ENCODE results near the gene UGT2A1.

The UGT2A1 gene

DNA sequence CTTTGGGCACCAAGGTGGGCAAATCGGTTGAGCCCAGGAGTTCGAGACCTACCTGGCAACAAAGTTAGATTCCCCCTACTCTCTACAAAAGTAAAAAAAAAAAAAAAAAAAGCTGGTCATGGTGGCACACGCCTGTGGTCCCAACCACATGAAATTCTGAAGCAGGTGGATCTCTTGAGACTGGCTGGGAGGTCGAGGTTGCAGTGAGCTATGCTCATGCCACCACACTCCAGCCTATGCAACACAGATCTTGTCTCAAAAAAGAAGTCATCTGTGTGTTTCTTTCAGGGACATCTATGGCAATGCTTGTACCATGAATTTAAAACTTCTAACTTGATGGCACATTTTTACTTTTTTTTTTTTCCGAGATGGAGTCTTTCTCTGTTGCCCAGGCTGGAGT, 68.9 kb downstream of the UGT2A1 start:
- DNase-seq (ENCODE audit: extremely low read depth, insufficient read length): no peak
- H3K4me3 ChIP-seq (replicated peaks; ENCODE audit: low read depth, low read length): no peak overlapping the region
- no peaks in the 10 kb centered on the region for H3K27me3 ChIP-seq (replicated peaks; ENCODE audit: control insufficient read depth, insufficient read depth, low read length)
- H3K36me3 ChIP-seq (ENCODE audit: control insufficient read depth, insufficient read depth, low read length): no peaks in the 10 kb centered on the region
- TF ChIP-seq, protein P1, sequence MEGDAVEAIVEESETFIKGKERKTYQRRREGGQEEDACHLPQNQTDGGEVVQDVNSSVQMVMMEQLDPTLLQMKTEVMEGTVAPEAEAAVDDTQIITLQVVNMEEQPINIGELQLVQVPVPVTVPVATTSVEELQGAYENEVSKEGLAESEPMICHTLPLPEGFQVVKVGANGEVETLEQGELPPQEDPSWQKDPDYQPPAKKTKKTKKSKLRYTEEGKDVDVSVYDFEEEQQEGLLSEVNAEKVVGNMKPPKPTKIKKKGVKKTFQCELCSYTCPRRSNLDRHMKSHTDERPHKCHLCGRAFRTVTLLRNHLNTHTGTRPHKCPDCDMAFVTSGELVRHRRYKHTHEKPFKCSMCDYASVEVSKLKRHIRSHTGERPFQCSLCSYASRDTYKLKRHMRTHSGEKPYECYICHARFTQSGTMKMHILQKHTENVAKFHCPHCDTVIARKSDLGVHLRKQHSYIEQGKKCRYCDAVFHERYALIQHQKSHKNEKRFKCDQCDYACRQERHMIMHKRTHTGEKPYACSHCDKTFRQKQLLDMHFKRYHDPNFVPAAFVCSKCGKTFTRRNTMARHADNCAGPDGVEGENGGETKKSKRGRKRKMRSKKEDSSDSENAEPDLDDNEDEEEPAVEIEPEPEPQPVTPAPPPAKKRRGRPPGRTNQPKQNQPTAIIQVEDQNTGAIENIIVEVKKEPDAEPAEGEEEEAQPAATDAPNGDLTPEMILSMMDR (IDR thresholded peaks at IDR 0.05; ENCODE audit: insufficient read depth, low read length, poor library complexity, severe bottlenecking): no peak

DNA sequence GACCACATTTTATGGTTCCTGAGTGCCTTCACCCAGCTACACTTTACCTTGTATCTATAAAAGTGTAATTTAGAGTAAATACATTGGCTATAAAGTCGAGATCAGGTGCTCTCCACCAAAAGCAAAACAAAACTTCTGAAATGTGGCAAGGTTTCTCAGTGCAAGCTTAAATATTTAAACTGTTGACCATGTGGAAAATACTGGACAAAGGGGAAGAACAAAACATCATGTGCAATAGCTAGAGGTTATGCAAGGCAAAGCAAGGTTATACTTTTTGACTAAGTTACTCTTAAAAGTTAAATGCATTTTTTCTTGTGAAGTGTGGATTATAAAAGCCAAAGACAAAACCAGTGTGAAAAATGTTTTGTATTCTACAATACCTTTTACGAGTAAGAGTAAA, 69.5 kb downstream of the UGT2A1 start:
- no peak for DNase-seq (ENCODE audit: extremely low read depth, insufficient read length)
- no peaks in the 10 kb centered on the region for H3K36me3 ChIP-seq (ENCODE audit: control insufficient read depth, insufficient read depth, low read length)
- H3K27me3 ChIP-seq (replicated peaks; ENCODE audit: control insufficient read depth, insufficient read depth, low read length): no peaks in the 10 kb centered on the region
- TF ChIP-seq, protein P1 (IDR thresholded peaks at IDR 0.05; ENCODE audit: insufficient read depth, low read length, poor library complexity, severe bottlenecking): no peak
- no peak overlapping the region for H3K4me3 ChIP-seq (replicated peaks; ENCODE audit: low read depth, low read length)

GRCh38 chr4:69577245-69577644, 75.8 kb downstream of the UGT2A1 start:
- Histone ChIP-seq H3K4me3 (replicated peaks; ENCODE audit: low read depth, low read length) (no peak overlapping the region), H3K27me3 (replicated peaks; ENCODE audit: control insufficient read depth, insufficient read depth, low read length) (no peaks in the 10 kb centered on the region), H3K36me3 (ENCODE audit: control insufficient read depth, insufficient read depth, low read length) (no peaks in the 10 kb centered on the region)
- no peak for DNase-seq (ENCODE audit: extremely low read depth, insufficient read length)
- TF ChIP-seq, protein P1 (IDR thresholded peaks at IDR 0.05; ENCODE audit: insufficient read depth, low read length, poor library complexity, severe bottlenecking): no peak

- Histone ChIP-seq H3K4me3 (replicated peaks; ENCODE audit: low read depth, low read length) (no peak overlapping the region), H3K36me3 (ENCODE audit: control insufficient read depth, insufficient read depth, low read length) (no peaks in the 10 kb centered on the region), H3K27me3 (replicated peaks; ENCODE audit: control insufficient read depth, insufficient read depth, low read length) (no peaks in the 10 kb centered on the region)
- TF ChIP-seq, protein P1 (IDR thresholded peaks at IDR 0.05; ENCODE audit: insufficient read depth, low read length, poor library complexity, severe bottlenecking): no peak
- no peak for DNase-seq (ENCODE audit: extremely low read depth, insufficient read length)
Measured at GRCh38 chr4:69576251-69576877, 76.7 kb downstream of the UGT2A1 start.

DNA sequence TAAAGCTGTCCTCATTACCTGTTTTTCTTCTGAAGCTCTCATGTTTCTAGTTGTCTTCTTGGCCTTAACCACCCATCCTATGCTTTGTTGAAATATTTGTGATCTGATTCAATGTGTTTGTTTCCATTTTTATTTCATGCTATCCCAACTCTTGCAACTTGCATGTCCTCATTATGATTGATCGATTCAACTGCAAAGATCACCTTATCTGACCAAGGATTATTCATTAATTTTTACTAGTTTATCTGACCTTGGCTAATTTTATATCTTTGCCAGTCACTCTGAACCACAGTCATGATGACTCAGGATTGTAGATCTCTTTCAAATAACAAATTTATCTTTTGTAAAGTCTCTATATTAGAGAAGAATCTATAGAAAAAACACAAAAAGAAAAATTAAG, 84.3 kb downstream of the UGT2A1 start:
- Histone ChIP-seq H3K4me3 (replicated peaks; ENCODE audit: low read depth, low read length) (no peak overlapping the region), H3K36me3 (ENCODE audit: control insufficient read depth, insufficient read depth, low read length) (no peaks in the 10 kb centered on the region), H3K27me3 (replicated peaks; ENCODE audit: control insufficient read depth, insufficient read depth, low read length) (no peaks in the 10 kb centered on the region)
- TF ChIP-seq, protein P1 (IDR thresholded peaks at IDR 0.05; ENCODE audit: insufficient read depth, low read length, poor library complexity, severe bottlenecking): no peak
- DNase-seq (ENCODE audit: extremely low read depth, insufficient read length): no peak

DNA sequence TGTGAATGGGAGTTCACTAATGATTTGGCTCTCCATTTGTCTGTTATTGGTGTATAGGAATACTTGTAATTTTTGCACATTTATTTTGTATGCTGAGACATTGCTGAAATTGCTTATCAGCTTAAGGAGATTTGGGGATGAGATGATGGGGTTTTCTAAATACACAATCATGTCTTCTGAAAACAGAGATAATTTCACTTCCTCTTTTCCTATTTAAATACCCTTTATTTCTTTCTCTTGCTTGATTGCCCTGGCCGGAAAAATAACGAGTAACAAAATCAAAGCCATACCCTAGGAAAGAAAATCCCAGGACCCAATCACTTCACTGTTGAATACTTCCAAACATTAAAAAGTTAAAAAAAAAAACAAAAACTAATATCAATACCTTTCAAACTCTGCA, 89.6 kb downstream of the UGT2A1 start:
- TF ChIP-seq, protein P1 (IDR thresholded peaks at IDR 0.05; ENCODE audit: insufficient read depth, low read length, poor library complexity, severe bottlenecking): no peak
- Histone ChIP-seq H3K27me3 (replicated peaks; ENCODE audit: control insufficient read depth, insufficient read depth, low read length) (no peaks in the 10 kb centered on the region), H3K36me3 (ENCODE audit: control insufficient read depth, insufficient read depth, low read length) (no peaks in the 10 kb centered on the region), H3K4me3 (replicated peaks; ENCODE audit: low read depth, low read length) (no peak overlapping the region)
- DNase-seq (ENCODE audit: extremely low read depth, insufficient read length): no peak

All from GM06990 (cell line).